Smooth muscle cell (in vitro differentiated cells): ENCODE results near the gene GRK5. TPM values are rescaled to one million over a fixed set of nuclear protein-coding genes. Genes with fewer than 3 reads are reported as not detected.

ENCODE experiments used
- DNase-seq: peaks from one replicate; lab custom pipeline; 2025; ENCODE audit not compliant: unreplicated experiment; lab: John Stamatoyannopoulos, UW
- H2AFZ ChIP-seq: fragments of 200-600 bp; sonication (generic); 2 replicates; pipeline ENCODE4 v1.6.0; 2016; ENCODE audit warnings: antibody characterized with exemption, low read depth, mild to moderate bottlenecking
- H3F3A ChIP-seq: fragments of 200-600 bp; sonication (generic); 2 replicates; pipeline ENCODE4 v1.6.0; 2017; ENCODE audit warnings: antibody characterized with exemption, low read depth
- H3K27ac ChIP-seq: fragments of 200-600 bp; sonication (generic); 2 replicates; pipeline ENCODE4 v1.5.1; 2016; ENCODE audit warnings: low read depth, mild to moderate bottlenecking
- H3K27me3 ChIP-seq: fragments of 200-600 bp; sonication (generic); 2 replicates; pipeline ENCODE4 v1.6.1; 2016; ENCODE audit warnings: low read depth, mild to moderate bottlenecking
- H3K36me3 ChIP-seq: fragments of 200-600 bp; sonication (generic); 2 replicates; pipeline ENCODE4 v1.5.1; 2016; ENCODE audit warnings: low read depth
- H3K4me1 ChIP-seq: fragments of 200-600 bp; sonication (generic); 2 replicates; pipeline ENCODE4 v1.5.1; 2016; ENCODE audit warnings: low read depth
- H3K4me2 ChIP-seq: fragments of 200-600 bp; sonication (generic); 2 replicates; pipeline ENCODE4 v1.6.0; 2016; ENCODE audit warnings: mild to moderate bottlenecking
- H3K4me3 ChIP-seq: fragments of 200-600 bp; sonication (generic); 2 replicates; pipeline ENCODE4 v1.5.1; 2016; ENCODE audit warnings: mild to moderate bottlenecking
- H3K79me2 ChIP-seq: fragments of 200-600 bp; sonication (generic); 2 replicates; pipeline ENCODE4 v1.6.0; 2016; ENCODE audit warnings: low read depth, mild to moderate bottlenecking
- H3K9ac ChIP-seq: fragments of 200-600 bp; sonication (generic); 2 replicates; pipeline ENCODE4 v1.6.0; 2016; ENCODE audit warnings: low read depth
- H3K9me3 ChIP-seq: fragments of 200-600 bp; sonication (generic); replicated peaks from 2 replicates; pipeline ENCODE4 v1.5.1; 2016; ENCODE audit warnings: low read depth
- H4K20me1 ChIP-seq: fragments of 200-600 bp; sonication (generic); 2 replicates; pipeline ENCODE4 v1.6.0; 2016; ENCODE audit warnings: low read depth
- WGBS: methylation state at CpG from one replicate; pipeline ENCODE4 v1.1.7; 2016; ENCODE audit warnings: low lambda C conversion rate; 5-methylcytosine and 5-hydroxymethylcytosine counted together
- polyA plus RNA-seq: library from polyadenylated mRNA; unstranded; fragments of >200 nt; fragmentation: Nextera tagmentation; extraction: Ambion mirVana; gene quantifications from 2 replicates; pipeline ENCODE4 v1.2.1, GENCODE V29; 2016
- total RNA-seq: library from RNA; depleted of rRNA; stranded (reverse); fragments of >200 nt; gene quantifications from 2 replicates; pipeline ENCODE4 v1.2.3, GENCODE V29; 2014
- TF ChIP-seq, protein P1 (sequence below): fragments of 200-600 bp; sonication (generic); IDR thresholded peaks from 2 replicates; pipeline ENCODE4 v1.5.1; 2017; ENCODE audit warnings: borderline replicate concordance, mild to moderate bottlenecking, antibody characterized with exemption; ENCODE audit not compliant: insufficient read depth, poor library complexity, severe bottlenecking

Gene GRK5
- total and polyA plus RNA-seq, 2 experiments from 2014 or later = 4.4 to 5.2 TPM

DNA sequence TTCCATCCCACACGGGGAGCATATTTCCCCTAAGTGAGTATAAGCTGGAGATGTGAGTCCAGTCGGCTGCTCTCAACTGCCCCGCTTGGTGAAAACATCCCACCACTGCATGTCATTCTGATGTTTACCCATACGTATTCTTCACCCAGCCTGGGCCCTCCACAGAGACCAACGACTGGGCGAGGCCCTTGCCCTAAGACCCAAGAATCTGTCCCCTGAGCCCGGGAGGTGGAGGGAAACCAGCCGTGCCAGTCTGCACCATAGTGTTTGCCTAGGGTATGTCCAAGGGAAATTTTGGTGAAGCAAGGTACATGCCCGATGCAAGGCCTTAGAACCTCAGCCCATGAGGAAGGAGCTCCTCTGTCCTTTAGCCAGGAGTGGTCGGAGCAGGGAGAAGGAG is 267.2 kb downstream of the GRK5 start:
- TF ChIP-seq, protein P1, sequence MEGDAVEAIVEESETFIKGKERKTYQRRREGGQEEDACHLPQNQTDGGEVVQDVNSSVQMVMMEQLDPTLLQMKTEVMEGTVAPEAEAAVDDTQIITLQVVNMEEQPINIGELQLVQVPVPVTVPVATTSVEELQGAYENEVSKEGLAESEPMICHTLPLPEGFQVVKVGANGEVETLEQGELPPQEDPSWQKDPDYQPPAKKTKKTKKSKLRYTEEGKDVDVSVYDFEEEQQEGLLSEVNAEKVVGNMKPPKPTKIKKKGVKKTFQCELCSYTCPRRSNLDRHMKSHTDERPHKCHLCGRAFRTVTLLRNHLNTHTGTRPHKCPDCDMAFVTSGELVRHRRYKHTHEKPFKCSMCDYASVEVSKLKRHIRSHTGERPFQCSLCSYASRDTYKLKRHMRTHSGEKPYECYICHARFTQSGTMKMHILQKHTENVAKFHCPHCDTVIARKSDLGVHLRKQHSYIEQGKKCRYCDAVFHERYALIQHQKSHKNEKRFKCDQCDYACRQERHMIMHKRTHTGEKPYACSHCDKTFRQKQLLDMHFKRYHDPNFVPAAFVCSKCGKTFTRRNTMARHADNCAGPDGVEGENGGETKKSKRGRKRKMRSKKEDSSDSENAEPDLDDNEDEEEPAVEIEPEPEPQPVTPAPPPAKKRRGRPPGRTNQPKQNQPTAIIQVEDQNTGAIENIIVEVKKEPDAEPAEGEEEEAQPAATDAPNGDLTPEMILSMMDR = no peak
- no peak overlapping the region for H3K4me3 ChIP-seq
- no peak overlapping the region for H3K4me2 ChIP-seq
- H3K9me3 ChIP-seq = no peaks in the 10 kb centered on the region
- DNase-seq = no peak
- H3K79me2 ChIP-seq = no peaks in the 10 kb centered on the region
- no peak overlapping the region for H2AFZ ChIP-seq
- WGBS = 93% methylated on average over 10 of the region's 10 CpGs
- no peaks in the 10 kb centered on the region for H3F3A ChIP-seq
- H3K9ac ChIP-seq = no peak overlapping the region
- H4K20me1 ChIP-seq = no peaks in the 10 kb centered on the region
- H3K36me3 ChIP-seq = no peaks in the 10 kb centered on the region
- no peak overlapping the region for H3K27ac ChIP-seq
- peaks cover 4% of the 10 kb centered on the region for H3K4me1 ChIP-seq
- peaks cover 54% of the 10 kb centered on the region for H3K27me3 ChIP-seq

DNA sequence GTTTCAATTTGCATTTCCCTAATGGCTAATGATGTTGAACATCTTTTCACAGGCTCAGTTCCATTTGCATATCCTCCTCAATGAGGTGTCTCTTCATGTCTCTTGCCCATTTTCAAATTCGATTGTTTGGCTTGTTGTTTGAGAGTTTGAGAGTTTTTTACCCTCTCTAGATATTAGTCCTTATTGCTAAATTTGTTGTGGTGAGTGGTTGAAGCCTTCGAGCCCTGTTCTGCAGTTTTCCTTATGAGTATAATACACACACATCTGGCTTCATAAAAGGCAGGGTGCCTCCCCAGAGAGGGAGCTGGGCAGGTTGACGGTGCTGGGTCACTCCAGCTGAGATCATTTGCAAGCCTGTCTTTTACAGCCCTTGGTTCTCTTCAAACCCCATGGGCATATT is 270.1 kb downstream of the GRK5 start:
- 70% methylated on average over 3 of the region's 3 CpGs for WGBS
- Histone ChIP-seq H3K36me3 (no peaks in the 10 kb centered on the region), H4K20me1 (no peaks in the 10 kb centered on the region), H2AFZ (no peak overlapping the region), H3K27ac (no peak overlapping the region), H3K4me2 (no peak overlapping the region), H3K4me1 (peaks cover 7% of the 10 kb centered on the region), H3K9ac (no peak overlapping the region), H3K79me2 (no peaks in the 10 kb centered on the region), H3K9me3 (no peaks in the 10 kb centered on the region), H3K27me3 (peaks cover 39% of the 10 kb centered on the region), H3K4me3 (no peak overlapping the region), H3F3A (no peaks in the 10 kb centered on the region)
- TF ChIP-seq, protein P1 = no peak
- no peak for DNase-seq

DNA sequence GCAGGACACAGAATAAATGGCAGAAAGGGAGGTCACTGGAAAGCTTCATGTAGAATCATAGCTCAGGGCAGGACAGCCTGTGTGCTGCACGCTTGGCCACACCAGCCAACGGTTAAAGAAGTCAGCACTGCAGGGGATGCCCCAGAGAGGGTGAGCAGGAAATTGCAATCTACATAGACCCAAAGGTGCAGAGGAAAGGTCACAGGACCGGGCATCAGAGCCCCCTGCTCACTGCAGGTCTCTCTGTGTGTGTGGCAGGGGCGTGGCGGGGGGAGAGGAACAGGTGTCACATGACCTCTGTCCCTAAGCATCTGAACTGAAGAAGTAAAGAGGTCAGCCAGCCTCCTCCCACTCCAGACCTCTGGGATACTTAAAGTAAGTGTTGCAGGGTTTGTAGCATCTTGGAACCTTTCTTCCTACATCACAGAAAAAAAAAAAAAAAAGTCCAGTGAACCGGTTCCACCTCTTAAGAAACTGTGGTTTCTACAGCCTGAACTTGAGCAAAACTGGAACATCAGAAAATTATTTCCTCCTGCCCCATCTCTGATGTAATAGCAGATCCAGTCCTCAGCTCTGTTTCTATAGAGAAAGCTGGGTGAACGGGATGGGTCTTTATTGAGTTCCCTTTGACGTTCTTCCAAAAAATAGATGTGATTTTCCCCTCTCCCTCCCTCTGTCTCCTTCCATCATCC is 270.9 kb downstream of the GRK5 start:
- no peaks in the 10 kb centered on the region for H3F3A ChIP-seq
- no peak overlapping the region for H3K4me2 ChIP-seq
- no peak overlapping the region for H3K4me3 ChIP-seq
- H4K20me1 ChIP-seq = no peaks in the 10 kb centered on the region
- H3K9ac ChIP-seq = no peak overlapping the region
- no peak overlapping the region for H2AFZ ChIP-seq
- no peaks in the 10 kb centered on the region for H3K79me2 ChIP-seq
- 80% methylated on average over 7 of the region's 8 CpGs for WGBS
- peaks cover 7% of the 10 kb centered on the region for H3K4me1 ChIP-seq
- H3K36me3 ChIP-seq = no peaks in the 10 kb centered on the region
- no peak for DNase-seq
- no peak overlapping the region for H3K27ac ChIP-seq
- peaks cover 33% of the 10 kb centered on the region for H3K27me3 ChIP-seq
- TF ChIP-seq, protein P1 = no peak
- no peaks in the 10 kb centered on the region for H3K9me3 ChIP-seq

DNA sequence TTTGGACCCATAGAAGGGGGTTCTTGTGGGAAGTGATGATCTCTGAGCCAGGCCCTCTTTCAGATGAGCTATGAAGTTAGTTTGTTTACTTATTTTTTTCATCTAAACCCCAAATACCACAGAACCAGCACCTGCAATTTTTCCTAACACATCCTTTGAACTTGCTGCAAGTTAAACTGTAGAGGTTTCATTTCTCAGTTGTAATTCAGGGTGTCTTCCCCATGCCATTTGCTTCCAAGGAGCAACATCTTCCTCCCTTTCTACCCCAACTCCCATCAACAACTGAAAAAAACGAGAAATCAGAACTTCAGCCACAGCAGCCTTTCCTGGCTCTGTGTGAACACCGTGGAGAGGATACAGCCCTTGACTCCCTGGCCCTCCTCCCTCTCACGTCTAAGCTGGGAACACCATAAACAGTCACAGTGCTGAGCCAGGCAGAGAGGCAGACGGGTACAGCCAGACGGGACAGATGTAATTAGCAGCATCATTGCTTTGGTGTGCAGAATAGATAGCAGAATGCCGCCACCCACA is 271.5 kb downstream of the GRK5 start:
- no peaks in the 10 kb centered on the region for H3K9me3 ChIP-seq
- 15% methylated on average over 6 of the region's 6 CpGs for WGBS
- TF ChIP-seq, protein P1 = no peak
- no peak overlapping the region for H3K9ac ChIP-seq
- H3F3A ChIP-seq = no peaks in the 10 kb centered on the region
- no peaks in the 10 kb centered on the region for H3K36me3 ChIP-seq
- H3K79me2 ChIP-seq = no peaks in the 10 kb centered on the region
- no peaks in the 10 kb centered on the region for H4K20me1 ChIP-seq
- no peak overlapping the region for H2AFZ ChIP-seq
- H3K4me2 ChIP-seq = no peak overlapping the region
- peaks cover 7% of the 10 kb centered on the region for H3K4me1 ChIP-seq
- no peak overlapping the region for H3K27ac ChIP-seq
- DNase-seq = no peak
- peaks cover 33% of the 10 kb centered on the region for H3K27me3 ChIP-seq
- H3K4me3 ChIP-seq = no peak overlapping the region
